Uterus (tissue), 2 donors: Measurements from ENCODE around the gene CPNE9.

Experiments
- POLR2A ChIP-seq, 2 donors: fragments of 450-650 bp; IDR thresholded peaks; one replicate each; pipeline ENCODE4 v1.6.1; 2016; ENCODE audit warnings: antibody characterized with exemption in 2 of 2, mild to moderate bottlenecking in 1 of 2, moderate library complexity in 1 of 2
- TF ChIP-seq, protein P1 (sequence below), 4 experiments: fragments of 200-600 bp in 2 of 4; fragments of 450-650 bp in 2 of 4; sonication (generic) in 2 of 4; IDR thresholded peaks; one replicate each; pipeline ENCODE4 v1.5.1; 2016 to 2019; ENCODE audit warnings: antibody characterized with exemption in 4 of 4, mild to moderate bottlenecking in 2 of 4, moderate library complexity in 1 of 4

DNA sequence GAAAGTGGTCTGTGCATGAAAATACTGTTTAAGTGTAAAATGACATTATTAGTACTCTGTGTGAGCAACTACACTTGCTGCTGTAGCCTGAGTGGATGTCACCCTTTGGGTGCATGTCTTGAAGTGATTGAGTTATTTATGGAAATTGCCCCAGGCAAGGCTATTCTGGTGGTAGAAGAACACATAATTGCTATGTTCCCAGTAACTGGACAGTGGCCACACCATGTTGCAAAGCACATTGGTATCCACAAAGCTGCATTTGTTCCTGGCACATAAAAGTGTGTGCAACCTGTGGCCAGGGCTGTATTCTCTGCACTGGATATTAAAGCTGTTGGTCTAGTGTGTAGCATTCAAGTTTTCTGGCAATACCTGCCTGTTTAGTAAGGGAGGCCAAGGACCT is 30.6 kb upstream of the CPNE9 start:
- no peak for TF ChIP-seq POLR2A (IDR thresholded peaks at IDR 0.05)
- TF ChIP-seq, protein P1, sequence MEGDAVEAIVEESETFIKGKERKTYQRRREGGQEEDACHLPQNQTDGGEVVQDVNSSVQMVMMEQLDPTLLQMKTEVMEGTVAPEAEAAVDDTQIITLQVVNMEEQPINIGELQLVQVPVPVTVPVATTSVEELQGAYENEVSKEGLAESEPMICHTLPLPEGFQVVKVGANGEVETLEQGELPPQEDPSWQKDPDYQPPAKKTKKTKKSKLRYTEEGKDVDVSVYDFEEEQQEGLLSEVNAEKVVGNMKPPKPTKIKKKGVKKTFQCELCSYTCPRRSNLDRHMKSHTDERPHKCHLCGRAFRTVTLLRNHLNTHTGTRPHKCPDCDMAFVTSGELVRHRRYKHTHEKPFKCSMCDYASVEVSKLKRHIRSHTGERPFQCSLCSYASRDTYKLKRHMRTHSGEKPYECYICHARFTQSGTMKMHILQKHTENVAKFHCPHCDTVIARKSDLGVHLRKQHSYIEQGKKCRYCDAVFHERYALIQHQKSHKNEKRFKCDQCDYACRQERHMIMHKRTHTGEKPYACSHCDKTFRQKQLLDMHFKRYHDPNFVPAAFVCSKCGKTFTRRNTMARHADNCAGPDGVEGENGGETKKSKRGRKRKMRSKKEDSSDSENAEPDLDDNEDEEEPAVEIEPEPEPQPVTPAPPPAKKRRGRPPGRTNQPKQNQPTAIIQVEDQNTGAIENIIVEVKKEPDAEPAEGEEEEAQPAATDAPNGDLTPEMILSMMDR (IDR thresholded peaks at IDR 0.05): no peak
